Endothelial cell of umbilical vein (primary cell): Measurements from ENCODE around the gene LEMD1. TPM values are rescaled to one million over a fixed set of nuclear protein-coding genes. Genes with fewer than 3 reads are reported as not detected.

Source experiments
- BruUV-seq: library from RNA; stranded (reverse); fragments of 400-500 nt; replicated peaks from 2 replicates; lab custom pipeline; 2021; lab: Mats Ljungman, UMichigan
- CTCF ChIA-PET: fragments of 300-600, 350-600 bp; sonication (Branson Sonifier 250); formaldehyde crosslinking; loops from one replicate; lab custom pipeline; 2021; ENCODE audit warnings: antibody characterized with exemption, inconsistent platforms; lab: Charles Lee
- POLR2A ChIA-PET: fragments of 300-600, 350-600 bp; sonication (Branson Sonifier 250); formaldehyde crosslinking; loops from one replicate; lab custom pipeline; 2021; ENCODE audit warnings: antibody characterized with exemption, inconsistent platforms; lab: Charles Lee
- DNase-seq: peaks from one replicate; pipeline ENCODE4 v3.0.0-alpha.2; 2011; ENCODE audit warnings: low read depth, low spot score
- FAIRE-seq: peaks from 2 replicates; lab custom pipeline; 2011; peaks lifted over from hg19 to GRCh38; lab: Jason Lieb, UNC
- H2AFZ ChIP-seq: 2 replicates; pipeline ENCODE4 v1.6.0; 2012; ENCODE audit warnings: low read depth, low read length, control low read depth, inconsistent platforms
- H3K27ac ChIP-seq: 2 replicates; pipeline ENCODE4 v1.5.1; 2011; ENCODE audit warnings: low read depth, mild to moderate bottlenecking, control low read depth, low read length, moderate library complexity; ENCODE audit not compliant: insufficient read depth
- H3K27me3 ChIP-seq, 2 experiments: 2 replicates each; pipeline versions ENCODE4 v1.6.0 to v1.6.1; 2011; ENCODE audit warnings: low read length in 2 of 2, mixed read lengths in 1 of 2; ENCODE audit not compliant: control insufficient read depth in 2 of 2, insufficient read depth in 2 of 2
- H3K36me3 ChIP-seq, 2 experiments: 2 replicates in 1 of 2; 3 replicates in 1 of 2; pipeline ENCODE4 v1.5.1; 2011; ENCODE audit warnings: low read length in 2 of 2, mild to moderate bottlenecking in 1 of 2, moderate library complexity in 1 of 2; ENCODE audit not compliant: control insufficient read depth in 2 of 2, insufficient read depth in 2 of 2; ENCODE audit errors: extremely low read depth in 1 of 2
- H3K4me1 ChIP-seq: 3 replicates; pipeline ENCODE4 v1.5.1; 2011; ENCODE audit warnings: mild to moderate bottlenecking, low read length; ENCODE audit not compliant: control insufficient read depth, insufficient read depth; ENCODE audit errors: extremely low read depth
- H3K4me2 ChIP-seq: 2 replicates; pipeline ENCODE4 v1.6.1; 2011; ENCODE audit warnings: low read length, control low read depth, mixed read lengths; ENCODE audit not compliant: insufficient read depth
- H3K4me3 ChIP-seq, 3 experiments: fragments of 200-600 bp in 1 of 3; sonication (generic), shearing (Covaris generic) in 1 of 3; replicated peaks in 1 of 3; 2 replicates each; pipeline ENCODE4 v1.5.1; 2011 to 2016; ENCODE audit warnings: control low read depth in 3 of 3, low read length in 3 of 3, mild to moderate bottlenecking in 2 of 3, inconsistent platforms in 1 of 3, low read depth in 1 of 3, moderate library complexity in 1 of 3; ENCODE audit not compliant: insufficient read depth in 1 of 3
- H3K79me2 ChIP-seq: 2 replicates; pipeline ENCODE4 v1.6.0; 2012; ENCODE audit warnings: low read length, inconsistent platforms; ENCODE audit not compliant: control insufficient read depth, insufficient read depth
- H3K9ac ChIP-seq: replicated peaks from 2 replicates; pipeline ENCODE3; 2011; ENCODE audit warnings: low read length, control low read depth; ENCODE audit not compliant: insufficient read depth; ENCODE audit errors: extremely low read depth
- H3K9me1 ChIP-seq: replicated peaks from 3 replicates; pipeline ENCODE4 v1.6.0; 2011; ENCODE audit warnings: mild to moderate bottlenecking, low read length; ENCODE audit not compliant: control insufficient read depth, insufficient read depth; ENCODE audit errors: extremely low read depth
- H3K9me3 ChIP-seq: replicated peaks from 2 replicates; pipeline ENCODE4 v1.5.1; 2012; ENCODE audit warnings: low read length, inconsistent platforms; ENCODE audit not compliant: control insufficient read depth, insufficient read depth
- H4K20me1 ChIP-seq: replicated peaks from 2 replicates; pipeline ENCODE3; 2011; ENCODE audit warnings: mild to moderate bottlenecking, low read length; ENCODE audit not compliant: control insufficient read depth, insufficient read depth; ENCODE audit errors: extremely low read depth
- CTCF ChIP-seq, 2 donors: IDR thresholded peaks; 1 replicate in 1 of 2; 2 replicates in 1 of 2; pipeline ENCODE4 v1.5.1; 2011; ENCODE audit warnings: low read length in 2 of 2, mild to moderate bottlenecking in 2 of 2, moderate library complexity in 2 of 2, control low read depth in 1 of 2, inconsistent platforms in 1 of 2, low read depth in 1 of 2; ENCODE audit not compliant: insufficient read depth in 1 of 2; ENCODE audit errors: extremely low read depth in 1 of 2
- EZH2 ChIP-seq: IDR thresholded peaks from 2 replicates; pipeline ENCODE4 v1.6.1; 2012; ENCODE audit warnings: borderline replicate concordance, low read depth, mild to moderate bottlenecking, moderate library complexity, low read length, inconsistent platforms; ENCODE audit not compliant: severe bottlenecking
- FOS ChIP-seq: IDR thresholded peaks from 2 replicates; pipeline ENCODE4 v1.6.1; 2011; ENCODE audit warnings: mild to moderate bottlenecking, low read length, moderate library complexity, borderline replicate concordance; ENCODE audit not compliant: insufficient read depth
- GATA2 ChIP-seq: IDR thresholded peaks from 2 replicates; pipeline ENCODE4 v1.7.0; 2011; ENCODE audit warnings: low read depth, mild to moderate bottlenecking, moderate library complexity, mixed read lengths, low read length; ENCODE audit not compliant: insufficient read length, insufficient read depth
- JUN ChIP-seq: IDR thresholded peaks from 2 replicates; pipeline ENCODE4 v1.6.1; 2011; ENCODE audit warnings: borderline replicate concordance, low read depth; ENCODE audit not compliant: insufficient read length, insufficient read depth
- MAX ChIP-seq: IDR thresholded peaks from 2 replicates; pipeline ENCODE4 v1.6.1; 2011; ENCODE audit not compliant: insufficient read depth, insufficient read length
- MYC ChIP-seq: IDR thresholded peaks from one replicate; pipeline ENCODE4 v1.6.1; 2011; ENCODE audit warnings: mild to moderate bottlenecking, low read depth, low read length
- POLR2A ChIP-seq: IDR thresholded peaks from 2 replicates; pipeline ENCODE4 v1.6.1; 2012; ENCODE audit warnings: low read depth, mild to moderate bottlenecking, control low read depth, low read length
- POLR2AphosphoS5 ChIP-seq: IDR thresholded peaks from 2 replicates; pipeline ENCODE4 v1.6.1; 2012; ENCODE audit warnings: low read depth, mild to moderate bottlenecking, control low read depth, low read length, moderate library complexity; ENCODE audit not compliant: insufficient read depth
- dilution Hi-C: fragments of 300-500 bp; cut with MboI; formaldehyde crosslinking; loops from one replicate; pipeline ENCODE4 v1.15.0; 2019; ENCODE audit warnings: low sequenced_read_pairs; ENCODE audit not compliant: extremely low pct_ligation_motif_present
- intact Hi-C: fragments of 100-400 bp; cut with micrococcal nuclease; formaldehyde crosslinking; loops from one replicate; pipeline ENCODE4 v1.10.0; 2022
- polyA plus RNA-seq, 4 experiments: library from polyadenylated mRNA; depleted of rRNA in 3 of 4; stranded (reverse) in 3 of 4; unstranded in 1 of 4; fragments of >200 nt; gene quantifications; 2 replicates each; pipeline versions ENCODE4 v1.2.1 to v1.2.3, GENCODE V29; 2011 to 2012; ENCODE audit warnings: missing spikeins in 1 of 4
- total RNA-seq: library from RNA; stranded (reverse); gene quantifications from 2 replicates; pipeline ENCODE4 v1.2.3, GENCODE V29; 2021

The LEMD1 gene
- total and polyA plus RNA-seq, 2 donors (not counting 3 experiments of a cell fraction or from before 2014, with no cell fraction given): not detected

GRCh38 chr1:205395616-205396015 lies 26.2 kb downstream of the LEMD1 start:
- dilution Hi-C loops (no loop called here), intact Hi-C loops (no loop called here)
- ChIA-PET CTCF (interaction anchor here (1.2 to 3.4 kb wide), 5 partner anchors 17 to 129 kb away, joined by 3 to 130 read pairs (median 8); no protein-coding TSS in a partner anchor), POLR2A (no interaction called here)
- H3K27me3 ChIP-seq: peaks cover 8 to 19% of the 10 kb centered on the region in 2 experiments
- H3K4me1 ChIP-seq: no peaks in the 10 kb centered on the region
- no peaks in the 10 kb centered on the region for H3K9me3 ChIP-seq
- no peak overlapping the region for H3K9ac ChIP-seq
- FAIRE-seq (no peak), DNase-seq (no peak)
- no peaks in the 10 kb centered on the region for H3K9me1 ChIP-seq
- H2AFZ ChIP-seq: no peak overlapping the region
- H3K27ac ChIP-seq: no peak overlapping the region
- H3K4me3 ChIP-seq: no peak overlapping the region
- H3K36me3 ChIP-seq: no peaks in the 10 kb centered on the region
- H3K79me2 ChIP-seq: no peaks in the 10 kb centered on the region
- no peak for TF ChIP-seq MAX
- TF ChIP-seq CTCF (IDR thresholded peaks at IDR 0.05; ENCODE audit: extremely low read depth in 1 of 2, insufficient read depth in 1 of 2, low read depth in 1 of 2, low read length in 2 of 2): no peak
- no peak for TF ChIP-seq POLR2AphosphoS5
- no peak for TF ChIP-seq FOS
- TF ChIP-seq EZH2: no peak
- TF ChIP-seq POLR2A: no peak
- no peak for TF ChIP-seq JUN
- TF ChIP-seq MYC: no peak
- no peak for TF ChIP-seq GATA2
- BruUV-seq: no TSS peak
- no peaks in the 10 kb centered on the region for H4K20me1 ChIP-seq
- H3K4me2 ChIP-seq: no peak overlapping the region
